SK-N-SH (cell line): ENCODE measurements around the gene HEXA. TPM values are rescaled to one million over a fixed set of nuclear protein-coding genes. Genes with fewer than 3 reads are reported as not detected.

ENCODE experiments used
- CTCF ChIA-PET: fragments of 300-600, 350-600 bp; formaldehyde crosslinking; extraction: SDS; loops from one replicate; lab custom pipeline; 2021; lab: Yijun Ruan, JAX
- POLR2A ChIA-PET: fragments of 350-600 bp; sonication (Branson Sonifier 250); formaldehyde crosslinking; extraction: SDS; loops from one replicate; lab custom pipeline; 2020; ENCODE audit warnings: antibody characterized with exemption, inconsistent platforms; lab: Yijun Ruan, JAX
- DNase-seq: peaks from one replicate; pipeline ENCODE4 v3.0.0; 2012
- H2AFZ ChIP-seq: fragments of 200-600 bp; sonication (generic); 2 replicates; pipeline ENCODE4 v1.8.1; 2016; ENCODE audit warnings: antibody characterized with exemption, mild to moderate bottlenecking, low read depth
- H3F3A ChIP-seq: fragments of 200-600 bp; sonication (generic); replicated peaks from 2 replicates; pipeline ENCODE3; 2016; ENCODE audit warnings: antibody characterized with exemption, mild to moderate bottlenecking; ENCODE audit not compliant: insufficient read depth
- H3K27ac ChIP-seq, 2 experiments: fragments of 200-500 bp in 1 of 2; fragments of 200-600 bp in 1 of 2; sonication (Bioruptor generic) in 1 of 2; sonication (generic), shearing (Covaris generic) in 1 of 2; 2 replicates each; pipeline versions ENCODE4 v1.5.1 to v1.6.1; 2014 to 2016; ENCODE audit warnings: low read depth in 2 of 2, inconsistent platforms in 1 of 2, low read length in 1 of 2, mild to moderate bottlenecking in 1 of 2, mixed read lengths in 1 of 2
- H3K27me3 ChIP-seq: fragments of 200-600 bp; sonication (generic), shearing (Covaris generic); 2 replicates; pipeline ENCODE4 v1.6.1; 2016; ENCODE audit warnings: mixed run types; ENCODE audit not compliant: insufficient read depth
- H3K36me3 ChIP-seq, 2 experiments: fragments of 200-500 bp in 1 of 2; fragments of 200-600 bp in 1 of 2; sonication (Bioruptor generic) in 1 of 2; sonication (generic) in 1 of 2; replicated peaks in 1 of 2; 2 replicates each; pipeline versions ENCODE3 to v1.5.1; 2014 to 2016; ENCODE audit warnings: low read length in 1 of 2, mild to moderate bottlenecking in 1 of 2; ENCODE audit not compliant: insufficient read depth in 2 of 2, control insufficient read depth in 1 of 2
- H3K4me1 ChIP-seq, 2 experiments: fragments of 200-500 bp in 1 of 2; fragments of 200-600 bp in 1 of 2; sonication (Bioruptor generic) in 1 of 2; sonication (generic), shearing (Covaris generic) in 1 of 2; 2 replicates each; pipeline versions ENCODE4 v1.5.1 to v1.6.1; 2014 to 2016; ENCODE audit warnings: low read depth in 1 of 2, low read length in 1 of 2, mixed run types in 1 of 2; ENCODE audit not compliant: insufficient read depth in 2 of 2, control insufficient read depth in 1 of 2
- H3K4me2 ChIP-seq: fragments of 200-600 bp; sonication (generic), shearing (Covaris generic); 2 replicates; pipeline ENCODE4 v1.6.1; 2017; ENCODE audit warnings: mixed run types
- H3K4me3 ChIP-seq, 2 experiments: fragments of 200-500 bp in 1 of 2; fragments of 200-600 bp in 1 of 2; sonication (Bioruptor generic) in 1 of 2; sonication (generic), shearing (Covaris generic) in 1 of 2; 2 replicates each; pipeline versions ENCODE4 v1.5.1 to v1.8.1; 2014 to 2016; ENCODE audit warnings: low read depth in 2 of 2, inconsistent platforms in 1 of 2, low read length in 1 of 2, mild to moderate bottlenecking in 1 of 2, mixed read lengths in 1 of 2, moderate library complexity in 1 of 2
- H3K79me2 ChIP-seq: fragments of 200-600 bp; sonication (generic); 2 replicates; pipeline ENCODE4 v1.8.1; 2017; ENCODE audit warnings: mild to moderate bottlenecking; ENCODE audit not compliant: insufficient read depth
- H3K9ac ChIP-seq: fragments of 200-600 bp; sonication (generic); 2 replicates; pipeline ENCODE4 v1.6.1; 2017; ENCODE audit warnings: mixed run types
- H3K9me2 ChIP-seq: fragments of 200-600 bp; sonication (generic); 2 replicates; pipeline ENCODE4 v1.6.1; 2017; ENCODE audit warnings: mixed run types
- H3K9me3 ChIP-seq: fragments of 200-600 bp; sonication (generic); 2 replicates; pipeline ENCODE4 v1.6.1; 2017; ENCODE audit warnings: mixed run types, mild to moderate bottlenecking, moderate library complexity
- H4K20me1 ChIP-seq: fragments of 200-600 bp; sonication (generic); 2 replicates; pipeline ENCODE4 v1.6.1; 2017; ENCODE audit warnings: mild to moderate bottlenecking, mixed run types; ENCODE audit not compliant: insufficient read depth
- ELF1 ChIP-seq: IDR thresholded peaks from 2 replicates; pipeline ENCODE4 v1.4.0; 2012
- EP300 ChIP-seq, 2 experiments: IDR thresholded peaks; 2 replicates each; pipeline versions ENCODE4 v1.4.0 to v1.6.1; 2012; ENCODE audit warnings: borderline replicate concordance in 1 of 2, low read depth in 1 of 2, low read length in 1 of 2
- FOSL2 ChIP-seq: IDR thresholded peaks from 2 replicates; pipeline ENCODE4 v1.4.0; 2012; ENCODE audit warnings: low read depth, mild to moderate bottlenecking, moderate library complexity, borderline replicate concordance
- GABPA ChIP-seq: IDR thresholded peaks from 2 replicates; pipeline ENCODE4 v1.4.0; 2012; ENCODE audit warnings: low read depth, mild to moderate bottlenecking
- GATA2 ChIP-seq: sonication (generic); formaldehyde crosslinking; IDR thresholded peaks from 2 replicates; pipeline ENCODE4 v1.5.0; 2020; ENCODE audit warnings: mild to moderate bottlenecking, missing genetic modification reagents
- MEF2A ChIP-seq: IDR thresholded peaks from 2 replicates; pipeline ENCODE4 v1.4.0; 2012; ENCODE audit warnings: low read depth, borderline replicate concordance
- RCOR1 ChIP-seq: fragments of 150-350 bp; IDR thresholded peaks from 2 replicates; pipeline ENCODE4 v1.6.1; 2017; ENCODE audit warnings: antibody characterized with exemption, low read length
- RXRA ChIP-seq: IDR thresholded peaks from 2 replicates; pipeline ENCODE4 v1.4.0; 2012; ENCODE audit warnings: low read depth, mild to moderate bottlenecking, borderline replicate concordance
- SIN3A ChIP-seq: IDR thresholded peaks from 2 replicates; pipeline ENCODE4 v1.6.1; 2012; ENCODE audit warnings: low read depth, mild to moderate bottlenecking, low read length, moderate library complexity, borderline replicate concordance
- TCF12 ChIP-seq: IDR thresholded peaks from 2 replicates; pipeline ENCODE4 v1.4.0; 2012
- TEAD4 ChIP-seq: IDR thresholded peaks from 2 replicates; pipeline ENCODE4 v1.4.0; 2012; ENCODE audit warnings: mild to moderate bottlenecking, borderline replicate concordance; ENCODE audit not compliant: insufficient read depth
- YY1 ChIP-seq: IDR thresholded peaks from 2 replicates; pipeline ENCODE4 v1.4.0; 2012; ENCODE audit warnings: low read depth, mild to moderate bottlenecking
- WGBS: methylation state at CpG from one replicate; pipeline ENCODE4 v1.1.6; 2017; ENCODE audit warnings: low lambda C conversion rate; 5-methylcytosine and 5-hydroxymethylcytosine counted together
- polyA plus RNA-seq, 3 experiments: library from polyadenylated mRNA; depleted of rRNA; stranded (reverse); fragments of >200 nt; gene quantifications; 2 replicates each; pipeline ENCODE4 v1.2.3, GENCODE V29; 2012
- TF ChIP-seq, protein P1 (sequence below): IDR thresholded peaks from 2 replicates; pipeline ENCODE4 v1.4.0; 2012; ENCODE audit warnings: low read depth, borderline replicate concordance
- TF ChIP-seq, protein P2 (sequence below): IDR thresholded peaks from 2 replicates; pipeline ENCODE4 v1.4.0; 2012; ENCODE audit warnings: low read depth, borderline replicate concordance
- TF ChIP-seq, protein P3 (sequence below): fragments of 150-350 bp; IDR thresholded peaks from 2 replicates; pipeline ENCODE4 v1.6.1; 2017; ENCODE audit warnings: antibody characterized with exemption, low read length, low read depth, borderline replicate concordance
- TF ChIP-seq, protein P4 (sequence below): IDR thresholded peaks from 2 replicates; pipeline ENCODE4; 2012

The HEXA gene
- polyA plus RNA-seq, 1 of the 3 experiments (the other 2 are of a cell fraction): 251 TPM

DNA sequence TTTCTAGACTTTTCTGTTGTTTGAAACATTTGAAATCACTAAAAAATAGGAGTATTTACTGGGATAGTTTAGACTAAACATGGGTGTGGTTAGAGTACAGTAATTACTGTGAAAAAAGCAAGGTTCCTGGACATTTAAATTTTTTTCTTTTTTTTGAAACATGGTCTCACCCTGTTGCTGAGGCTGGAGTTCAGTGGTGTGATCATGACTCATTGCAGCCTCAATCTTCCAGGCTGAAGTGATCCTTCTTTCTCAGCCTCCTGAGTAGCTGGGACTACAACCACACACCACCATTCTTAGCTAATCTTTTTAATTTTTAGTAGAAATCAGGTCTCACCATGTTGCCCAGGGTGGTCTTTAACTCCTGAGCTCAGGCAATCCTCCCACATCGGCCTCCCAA, 35.4 kb downstream of the HEXA start:
- POLR2A ChIA-PET: interaction anchor here (0.6 kb wide), 1 partner anchor 47 kb away, joined by 3 read pairs; no protein-coding TSS in a partner anchor
- H3K36me3 ChIP-seq: peaks cover 3 to 24% of the 10 kb centered on the region in 2 experiments
- peaks cover 0 to 10% of the 10 kb centered on the region in 2 experiments for H3K4me1 ChIP-seq
- TF ChIP-seq, protein P1, sequence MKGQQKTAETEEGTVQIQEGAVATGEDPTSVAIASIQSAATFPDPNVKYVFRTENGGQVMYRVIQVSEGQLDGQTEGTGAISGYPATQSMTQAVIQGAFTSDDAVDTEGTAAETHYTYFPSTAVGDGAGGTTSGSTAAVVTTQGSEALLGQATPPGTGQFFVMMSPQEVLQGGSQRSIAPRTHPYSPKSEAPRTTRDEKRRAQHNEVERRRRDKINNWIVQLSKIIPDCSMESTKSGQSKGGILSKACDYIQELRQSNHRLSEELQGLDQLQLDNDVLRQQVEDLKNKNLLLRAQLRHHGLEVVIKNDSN: no peak
- TF ChIP-seq RCOR1: no peak
- no peak for TF ChIP-seq MEF2A
- TF ChIP-seq ELF1: no peak
- TF ChIP-seq, protein P2, sequence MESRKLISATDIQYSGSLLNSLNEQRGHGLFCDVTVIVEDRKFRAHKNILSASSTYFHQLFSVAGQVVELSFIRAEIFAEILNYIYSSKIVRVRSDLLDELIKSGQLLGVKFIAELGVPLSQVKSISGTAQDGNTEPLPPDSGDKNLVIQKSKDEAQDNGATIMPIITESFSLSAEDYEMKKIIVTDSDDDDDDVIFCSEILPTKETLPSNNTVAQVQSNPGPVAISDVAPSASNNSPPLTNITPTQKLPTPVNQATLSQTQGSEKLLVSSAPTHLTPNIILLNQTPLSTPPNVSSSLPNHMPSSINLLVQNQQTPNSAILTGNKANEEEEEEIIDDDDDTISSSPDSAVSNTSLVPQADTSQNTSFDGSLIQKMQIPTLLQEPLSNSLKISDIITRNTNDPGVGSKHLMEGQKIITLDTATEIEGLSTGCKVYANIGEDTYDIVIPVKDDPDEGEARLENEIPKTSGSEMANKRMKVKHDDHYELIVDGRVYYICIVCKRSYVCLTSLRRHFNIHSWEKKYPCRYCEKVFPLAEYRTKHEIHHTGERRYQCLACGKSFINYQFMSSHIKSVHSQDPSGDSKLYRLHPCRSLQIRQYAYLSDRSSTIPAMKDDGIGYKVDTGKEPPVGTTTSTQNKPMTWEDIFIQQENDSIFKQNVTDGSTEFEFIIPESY: no peak
- no peak for TF ChIP-seq RXRA
- no peak for TF ChIP-seq TEAD4
- TF ChIP-seq GATA2 (CRISPR knock-in tag): no peak
- TF ChIP-seq TCF12: no peak
- no peak for TF ChIP-seq EP300 (IDR thresholded peaks at IDR 0.05; ENCODE audit: borderline replicate concordance in 1 of 2, low read depth in 1 of 2, low read length in 1 of 2)
- no peak for TF ChIP-seq YY1
- TF ChIP-seq, protein P3, sequence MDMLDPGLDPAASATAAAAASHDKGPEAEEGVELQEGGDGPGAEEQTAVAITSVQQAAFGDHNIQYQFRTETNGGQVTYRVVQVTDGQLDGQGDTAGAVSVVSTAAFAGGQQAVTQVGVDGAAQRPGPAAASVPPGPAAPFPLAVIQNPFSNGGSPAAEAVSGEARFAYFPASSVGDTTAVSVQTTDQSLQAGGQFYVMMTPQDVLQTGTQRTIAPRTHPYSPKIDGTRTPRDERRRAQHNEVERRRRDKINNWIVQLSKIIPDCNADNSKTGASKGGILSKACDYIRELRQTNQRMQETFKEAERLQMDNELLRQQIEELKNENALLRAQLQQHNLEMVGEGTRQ: no peak
- no peak for TF ChIP-seq GABPA
- no peak for TF ChIP-seq SIN3A
- no peak; the same call in 1 of the 2 replicates for TF ChIP-seq FOSL2
- TF ChIP-seq, protein P4, sequence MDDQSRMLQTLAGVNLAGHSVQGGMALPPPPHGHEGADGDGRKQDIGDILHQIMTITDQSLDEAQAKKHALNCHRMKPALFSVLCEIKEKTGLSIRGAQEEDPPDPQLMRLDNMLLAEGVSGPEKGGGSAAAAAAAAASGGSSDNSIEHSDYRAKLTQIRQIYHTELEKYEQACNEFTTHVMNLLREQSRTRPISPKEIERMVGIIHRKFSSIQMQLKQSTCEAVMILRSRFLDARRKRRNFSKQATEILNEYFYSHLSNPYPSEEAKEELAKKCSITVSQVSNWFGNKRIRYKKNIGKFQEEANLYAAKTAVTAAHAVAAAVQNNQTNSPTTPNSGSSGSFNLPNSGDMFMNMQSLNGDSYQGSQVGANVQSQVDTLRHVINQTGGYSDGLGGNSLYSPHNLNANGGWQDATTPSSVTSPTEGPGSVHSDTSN: no peak
- TF ChIP-seq, all 33 proteins: peak for 0
- Histone ChIP-seq H3K4me2 (peak overlapping the region; percentile 9; the same call in 1 of the 2 replicates), H4K20me1 (no peaks in the 10 kb centered on the region; the same call in 1 of the 2 replicates), H3K79me2 (no peaks in the 10 kb centered on the region), H3K27ac (peak overlapping the region; percentile 67 to 80), H3K9me2 (no peaks in the 10 kb centered on the region), H2AFZ (no peak overlapping the region), H3K27me3 (no peaks in the 10 kb centered on the region), H3K4me3 (no peak overlapping the region), H3K9ac (no peak overlapping the region; the same call in 1 of the 2 replicates), H3K9me3 (no peaks in the 10 kb centered on the region), H3F3A (peaks cover 26% of the 10 kb centered on the region)
- no peak for DNase-seq
- CTCF ChIA-PET: interaction anchor here (0.9 to 1.9 kb wide), 4 partner anchors 13 to 36 kb away, joined by 3 to 14 read pairs (median 4); partner anchors contain the start of gene HEXA
- 100% methylated on average over 1 of the region's 1 CpG for WGBS
